Measurements from ENCODE around the gene CACNA2D3.

- TF ChIP-seq CTCF (IDR thresholded peaks at IDR 0.05; ENCODE audit: insufficient read depth, low read depth, low read length): no peak
- no peak for TF ChIP-seq EZH2 (IDR thresholded peaks at IDR 0.05; ENCODE audit: insufficient read depth, low read length)
Measured at GRCh38 chr3:54784021-54784420, 661.7 kb downstream of the CACNA2D3 start.
